AG09309 (cell line): Measurements from ENCODE around the gene SLC8A1.

Experiments
- DNase-seq: peaks from one replicate; pipeline ENCODE4 v3.0.0-alpha.2; 2010; ENCODE audit warnings: low read depth
- H3K4me3 ChIP-seq: 2 replicates; pipeline ENCODE4 v1.5.1; 2011; ENCODE audit warnings: mild to moderate bottlenecking, low read depth, low read length, moderate library complexity; ENCODE audit not compliant: control insufficient read depth
- TF ChIP-seq, protein P1 (sequence below): IDR thresholded peaks from 2 replicates; pipeline ENCODE4 v1.5.1; 2011; ENCODE audit warnings: mild to moderate bottlenecking, low read depth, low read length, inconsistent platforms; ENCODE audit not compliant: insufficient read depth, control insufficient read depth; ENCODE audit errors: missing control alignments

The SLC8A1 gene

GRCh38 chr2:40283111-40283909, 168.6 kb downstream of the SLC8A1 start:
- H3K4me3 ChIP-seq, result no peak overlapping the region
- TF ChIP-seq, protein P1, sequence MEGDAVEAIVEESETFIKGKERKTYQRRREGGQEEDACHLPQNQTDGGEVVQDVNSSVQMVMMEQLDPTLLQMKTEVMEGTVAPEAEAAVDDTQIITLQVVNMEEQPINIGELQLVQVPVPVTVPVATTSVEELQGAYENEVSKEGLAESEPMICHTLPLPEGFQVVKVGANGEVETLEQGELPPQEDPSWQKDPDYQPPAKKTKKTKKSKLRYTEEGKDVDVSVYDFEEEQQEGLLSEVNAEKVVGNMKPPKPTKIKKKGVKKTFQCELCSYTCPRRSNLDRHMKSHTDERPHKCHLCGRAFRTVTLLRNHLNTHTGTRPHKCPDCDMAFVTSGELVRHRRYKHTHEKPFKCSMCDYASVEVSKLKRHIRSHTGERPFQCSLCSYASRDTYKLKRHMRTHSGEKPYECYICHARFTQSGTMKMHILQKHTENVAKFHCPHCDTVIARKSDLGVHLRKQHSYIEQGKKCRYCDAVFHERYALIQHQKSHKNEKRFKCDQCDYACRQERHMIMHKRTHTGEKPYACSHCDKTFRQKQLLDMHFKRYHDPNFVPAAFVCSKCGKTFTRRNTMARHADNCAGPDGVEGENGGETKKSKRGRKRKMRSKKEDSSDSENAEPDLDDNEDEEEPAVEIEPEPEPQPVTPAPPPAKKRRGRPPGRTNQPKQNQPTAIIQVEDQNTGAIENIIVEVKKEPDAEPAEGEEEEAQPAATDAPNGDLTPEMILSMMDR, result no peak
- no peak for DNase-seq

GRCh38 chr2:40282428-40282827, 169.5 kb downstream of the SLC8A1 start:
- TF ChIP-seq, protein P1, result no peak
- no peak overlapping the region for H3K4me3 ChIP-seq
- no peak for DNase-seq

DNA sequence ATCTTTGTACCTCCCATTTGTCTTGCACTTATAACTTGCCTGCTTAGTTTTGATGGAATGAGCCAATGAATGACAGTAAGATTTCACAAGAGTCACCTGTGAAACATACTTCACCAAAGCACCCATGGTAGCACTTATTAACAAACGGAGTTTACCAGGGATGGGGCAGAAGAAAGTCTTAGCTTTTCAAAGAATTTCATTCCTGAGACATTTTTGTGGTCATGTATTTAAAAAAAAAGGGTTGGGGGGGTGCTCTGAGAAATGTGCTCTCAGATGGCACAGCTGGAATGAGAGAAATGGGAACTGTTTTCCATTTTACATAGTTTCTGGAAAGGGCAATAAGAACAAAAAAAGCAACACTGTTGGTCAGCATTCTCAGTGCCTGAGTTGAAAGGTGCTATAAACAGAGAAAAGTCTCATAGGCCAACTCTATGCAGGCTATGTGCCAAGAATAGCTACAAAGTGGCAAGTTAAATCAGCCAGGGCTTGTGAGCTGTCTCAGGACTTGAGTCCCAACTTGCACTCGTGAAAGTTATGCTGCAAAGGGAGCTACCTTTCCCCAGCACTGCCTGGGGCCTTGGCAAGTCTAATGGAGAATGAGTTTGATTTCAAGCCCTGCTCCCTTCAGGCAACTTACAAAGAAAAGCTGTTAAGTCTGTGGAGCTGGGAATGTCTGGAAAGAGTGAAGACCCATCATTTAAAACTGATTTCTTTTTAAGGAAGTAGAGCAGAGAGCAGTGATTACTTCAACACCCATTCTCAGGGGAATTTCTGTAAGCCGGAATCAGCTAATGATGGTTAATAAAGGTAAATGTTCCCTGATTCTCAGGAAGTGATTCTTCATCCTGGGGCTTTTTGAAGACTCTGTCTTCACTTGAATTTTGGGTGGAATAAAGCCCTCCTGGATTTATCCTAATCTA, 170.6 kb downstream of the SLC8A1 start:
- peak; percentile 84 for DNase-seq
- no peak overlapping the region for H3K4me3 ChIP-seq
- TF ChIP-seq, protein P1, result no peak

GRCh38 chr2:40279482-40279881, 172.4 kb downstream of the SLC8A1 start:
- H3K4me3 ChIP-seq, result no peak overlapping the region
- TF ChIP-seq, protein P1, result no peak

GRCh38 chr2:40279001-40279400, 172.9 kb downstream of the SLC8A1 start:
- H3K4me3 ChIP-seq, result no peak overlapping the region
- TF ChIP-seq, protein P1, result no peak

More at GRCh38 chr2:40279482-40279881, 172.4 kb downstream of the SLC8A1 start:
- DNase-seq, result no peak

DNA sequence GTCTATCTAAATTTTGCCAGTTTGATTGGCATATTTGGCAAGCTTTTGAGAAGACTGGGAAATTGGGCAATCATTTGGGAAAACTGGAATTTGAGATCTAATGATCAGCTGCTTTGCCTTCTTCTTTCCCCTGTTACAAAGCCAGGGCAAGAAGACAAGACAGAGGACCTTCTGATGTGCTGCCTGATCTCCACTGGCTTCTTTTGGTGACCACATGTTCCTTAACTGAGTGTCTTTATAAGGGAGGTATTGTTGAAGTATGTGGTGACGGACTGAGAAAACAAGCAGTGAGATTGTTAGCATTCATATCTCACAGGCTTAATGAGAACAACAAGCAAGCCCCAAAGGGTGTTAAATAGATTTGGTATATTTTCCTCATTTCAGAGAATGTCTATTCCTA, 175.8 kb downstream of the SLC8A1 start:
- TF ChIP-seq, protein P1, result no peak
- no peak overlapping the region for H3K4me3 ChIP-seq
- no peak for DNase-seq

More at GRCh38 chr2:40279001-40279400, 172.9 kb downstream of the SLC8A1 start:
- DNase-seq, result no peak
